Activated CD4-positive, alpha-beta T cell treated with anti-CD3 and anti-CD28 coated beads, Interleukin-2, amount 50 U/mL, for 48 hours (primary cell): Measurements from ENCODE around the gene DPYSL5.
"Not testable (repeated sequence)": the region's sequence is repeated elsewhere in the genome, so short reads cannot be mapped to it uniquely, and the experiment has no call there.

ENCODE experiments used
- DNase-seq, 2 experiments: peaks; one replicate each; pipeline ENCODE4 v3.0.0-alpha.2; 2020

Gene DPYSL5, protein sequence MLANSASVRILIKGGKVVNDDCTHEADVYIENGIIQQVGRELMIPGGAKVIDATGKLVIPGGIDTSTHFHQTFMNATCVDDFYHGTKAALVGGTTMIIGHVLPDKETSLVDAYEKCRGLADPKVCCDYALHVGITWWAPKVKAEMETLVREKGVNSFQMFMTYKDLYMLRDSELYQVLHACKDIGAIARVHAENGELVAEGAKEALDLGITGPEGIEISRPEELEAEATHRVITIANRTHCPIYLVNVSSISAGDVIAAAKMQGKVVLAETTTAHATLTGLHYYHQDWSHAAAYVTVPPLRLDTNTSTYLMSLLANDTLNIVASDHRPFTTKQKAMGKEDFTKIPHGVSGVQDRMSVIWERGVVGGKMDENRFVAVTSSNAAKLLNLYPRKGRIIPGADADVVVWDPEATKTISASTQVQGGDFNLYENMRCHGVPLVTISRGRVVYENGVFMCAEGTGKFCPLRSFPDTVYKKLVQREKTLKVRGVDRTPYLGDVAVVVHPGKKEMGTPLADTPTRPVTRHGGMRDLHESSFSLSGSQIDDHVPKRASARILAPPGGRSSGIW

GRCh38 chr2:26847655-26848335, at the start of gene DPYSL5:
TSS of gene DPYSL5 (plus strand) at chr2:26848132. CDS start at chr2:26898500, 50,368 bp downstream.
- DNase-seq, result peak; percentile 17

DNA sequence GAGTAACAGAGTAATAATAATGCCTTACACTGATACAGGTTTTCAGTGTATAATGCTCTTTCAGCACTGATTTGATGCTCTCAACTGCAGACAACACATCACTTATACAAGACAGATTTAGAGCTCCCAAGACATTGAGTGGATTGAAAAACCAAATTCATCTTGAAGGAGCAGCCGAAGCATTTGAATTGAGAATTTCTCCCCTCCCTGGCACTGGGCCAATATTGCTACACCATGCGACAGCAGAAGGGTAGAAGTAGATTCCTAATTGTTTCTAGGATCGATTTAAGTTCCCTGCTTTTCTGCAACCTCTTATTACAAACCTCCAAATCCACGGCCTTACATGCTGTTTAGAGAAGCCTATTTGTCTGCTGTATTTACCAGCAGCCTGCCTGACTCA, 46.6 kb upstream of the DPYSL5 start:
- DNase-seq, result no peak

- no peak for DNase-seq
These were observed 46.1 kb upstream of the DPYSL5 start for GRCh38 chr2:26801796-26802195.

DNA sequence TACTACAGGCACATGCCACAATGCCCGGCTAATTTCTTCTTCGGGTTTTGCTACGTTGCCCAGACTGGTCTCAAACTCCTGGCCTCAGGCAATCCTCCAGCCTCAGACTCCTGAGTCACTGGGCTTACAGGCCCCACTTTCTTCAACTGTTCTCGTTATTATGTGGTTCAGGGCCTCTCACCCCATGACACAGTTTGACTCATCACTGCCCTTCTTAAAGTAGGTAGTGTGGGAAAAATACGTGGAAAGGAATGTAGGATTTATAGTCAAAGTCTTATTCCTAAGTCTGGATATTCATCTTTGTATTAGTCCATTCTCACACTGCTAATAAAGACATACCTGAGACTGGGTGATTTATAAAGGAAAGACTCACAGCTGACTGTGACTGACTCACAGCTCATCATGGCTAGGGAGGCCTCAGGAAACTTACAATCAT, 42.7 kb upstream of the DPYSL5 start:
- no peak for DNase-seq

DNA sequence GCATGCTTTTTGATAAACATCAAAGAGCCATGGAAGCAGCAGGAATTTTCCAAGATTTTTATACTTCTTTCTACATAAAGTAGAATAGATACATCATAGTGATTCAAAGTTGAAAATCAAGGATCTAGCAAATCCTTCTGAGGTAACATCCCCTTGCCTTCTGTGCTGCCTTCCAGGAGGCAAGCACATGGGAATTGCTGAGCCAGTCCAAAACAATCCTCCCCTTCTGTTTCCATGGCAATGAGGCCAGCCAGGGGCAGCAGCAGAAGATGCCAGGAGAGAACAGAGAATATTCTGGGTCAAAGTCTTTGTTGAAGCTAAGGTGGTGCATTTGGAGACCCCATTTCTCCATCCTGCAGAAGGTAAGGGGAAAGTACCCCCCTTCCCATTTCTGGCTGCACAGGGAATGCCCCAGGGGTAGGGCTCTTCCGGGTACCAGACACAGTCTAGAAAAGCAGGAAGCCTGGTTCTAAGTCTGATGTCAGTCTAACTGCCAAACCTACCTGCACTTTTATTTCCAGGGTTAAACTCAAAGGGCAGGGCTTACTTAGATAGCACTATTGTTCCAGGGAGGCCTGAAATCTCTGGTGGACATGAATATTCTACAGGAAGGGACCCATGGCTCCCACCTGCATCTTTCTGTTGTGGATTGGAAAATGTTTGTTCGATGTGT, 40.0 kb upstream of the DPYSL5 start:
- DNase-seq, result no peak

GRCh38 chr2:26809211-26809610, 38.7 kb upstream of the DPYSL5 start:
- DNase-seq, result no peak

DNA sequence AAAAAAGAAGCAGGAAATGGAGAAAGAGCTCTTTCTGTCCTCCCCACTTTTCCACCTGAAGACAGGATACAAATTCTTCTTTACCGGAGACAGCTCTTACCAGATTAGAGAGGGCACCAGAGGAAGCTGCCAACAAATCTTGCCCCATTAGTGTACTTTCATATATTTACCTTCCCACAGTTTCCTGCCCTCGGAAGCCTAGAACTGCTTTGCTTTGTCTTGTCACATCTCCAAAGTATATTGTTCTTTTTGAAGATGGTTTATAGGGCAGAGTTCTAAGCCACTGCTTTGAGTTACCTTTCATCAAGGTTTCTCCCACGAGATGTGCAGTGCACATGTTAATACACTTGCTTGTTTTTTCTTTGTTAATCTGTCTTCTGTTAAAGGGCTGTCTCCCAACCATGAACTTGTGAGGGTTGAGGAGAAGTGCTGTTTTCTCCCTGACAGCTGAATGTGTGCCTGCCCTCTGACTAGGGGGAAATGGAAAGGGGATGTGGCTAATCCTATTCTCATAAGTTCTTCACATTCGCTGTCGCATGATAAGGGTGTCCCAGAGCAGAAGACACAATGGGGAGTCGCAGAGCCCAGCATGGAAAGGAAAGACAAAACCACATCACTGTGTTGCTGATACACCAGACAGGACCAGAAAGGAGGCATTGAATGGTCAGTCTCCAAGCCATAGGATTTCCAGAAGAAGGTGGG, 37.9 kb upstream of the DPYSL5 start:
- DNase-seq, result no peak

GRCh38 chr2:26811261-26811660, 36.7 kb upstream of the DPYSL5 start:
- DNase-seq, result no peak

DNA sequence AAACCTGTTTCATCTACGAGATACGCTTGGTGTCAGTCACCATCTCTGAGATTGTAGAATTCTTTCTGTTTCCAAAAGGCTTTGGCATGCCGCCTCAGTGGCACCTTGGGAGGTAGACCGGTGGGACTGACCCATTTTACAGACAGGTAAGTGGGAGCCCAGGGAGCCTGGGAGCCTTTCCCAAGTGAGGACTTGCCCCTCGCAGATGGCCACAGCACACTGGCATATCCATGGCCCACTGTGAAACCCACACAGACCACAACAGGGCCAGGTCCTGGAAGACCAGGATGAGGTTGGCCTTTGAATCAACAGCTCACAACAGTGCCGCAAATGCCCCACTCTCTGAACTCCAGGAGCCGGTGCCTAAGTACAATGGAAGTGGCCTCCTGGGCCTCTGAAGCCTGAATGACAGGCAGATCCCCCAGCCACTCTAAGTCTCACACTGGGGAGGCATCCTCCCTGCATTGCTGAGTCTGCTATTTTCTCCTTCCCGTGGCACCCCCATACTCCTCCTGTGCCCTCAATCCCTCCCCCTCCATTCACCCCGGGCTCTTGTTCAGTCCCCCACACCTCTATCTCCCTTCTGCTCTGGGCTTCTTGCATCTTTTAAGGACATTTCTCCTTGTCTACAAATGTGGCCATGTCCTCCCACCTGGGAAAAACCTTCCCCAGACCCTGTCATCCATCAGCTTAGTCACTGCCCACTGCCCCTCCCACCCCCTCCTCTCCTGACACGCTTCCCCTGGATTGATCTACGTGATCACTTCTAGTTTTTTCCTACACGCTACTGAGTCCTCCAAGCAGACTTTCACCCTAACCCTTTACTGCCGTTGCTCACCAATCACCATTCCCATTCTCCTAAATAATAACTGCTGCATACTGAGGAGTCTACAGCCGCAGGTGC, 35.9 kb upstream of the DPYSL5 start:
- DNase-seq, result no peak

GRCh38 chr2:26812731-26813130, 35.2 kb upstream of the DPYSL5 start:
- DNase-seq, result no peak

GRCh38 chr2:26814072-26814765, 33.7 kb upstream of the DPYSL5 start:
- DNase-seq, result not testable (repeated sequence)

DNA sequence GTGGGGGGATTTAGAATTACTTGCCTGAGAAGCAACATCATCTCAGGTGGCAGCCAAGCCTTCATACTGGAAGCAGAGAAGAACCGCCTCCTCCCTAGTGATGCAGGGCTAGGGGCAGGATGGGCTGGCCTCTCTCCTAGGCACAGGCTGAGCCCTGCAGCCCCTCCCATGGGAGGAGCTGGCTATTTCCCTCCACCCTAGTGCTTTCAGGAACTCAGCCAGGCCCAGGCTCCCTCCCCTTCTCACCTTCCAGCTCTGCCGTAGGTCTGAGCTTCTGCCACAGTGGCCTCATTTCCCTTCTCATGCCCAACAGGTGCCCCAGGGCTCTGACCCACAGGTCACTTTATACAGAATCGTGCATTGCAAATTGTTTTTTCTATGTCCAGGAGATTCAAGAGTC, 31.0 kb upstream of the DPYSL5 start:
- no peak for DNase-seq

GRCh38 chr2:26818255-26818654, 29.7 kb upstream of the DPYSL5 start:
- no peak for DNase-seq

- DNase-seq, result no peak
These were observed 29.0 kb upstream of the DPYSL5 start for GRCh38 chr2:26818972-26819371.

DNA sequence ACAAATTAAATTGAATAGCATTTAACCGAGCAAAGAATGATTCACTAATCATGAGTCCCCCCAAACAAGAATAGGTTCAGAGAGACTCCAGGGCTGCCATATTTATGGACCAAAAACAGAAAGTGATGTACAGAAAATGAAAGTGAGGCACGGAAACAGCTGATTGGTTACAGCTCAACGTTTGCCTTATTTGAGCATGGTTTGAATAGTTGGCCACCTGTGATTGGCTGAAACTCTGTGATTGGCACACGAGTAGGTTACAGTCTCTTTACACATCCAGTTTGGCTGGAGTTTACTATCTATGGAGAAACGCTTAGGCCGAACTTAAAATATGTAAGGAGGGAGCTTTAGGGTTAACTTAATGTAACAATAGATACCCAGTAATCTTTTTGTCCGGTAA, 27.0 kb upstream of the DPYSL5 start:
- no peak for DNase-seq

- no peak for DNase-seq
These were observed 25.1 kb upstream of the DPYSL5 start for GRCh38 chr2:26822877-26823276.

- no peak for DNase-seq
These were observed 9.6 kb upstream of the DPYSL5 start for GRCh38 chr2:26838121-26838906.

- DNase-seq, result no peak
These were observed 6.9 kb upstream of the DPYSL5 start for GRCh38 chr2:26840937-26841610.

DNA sequence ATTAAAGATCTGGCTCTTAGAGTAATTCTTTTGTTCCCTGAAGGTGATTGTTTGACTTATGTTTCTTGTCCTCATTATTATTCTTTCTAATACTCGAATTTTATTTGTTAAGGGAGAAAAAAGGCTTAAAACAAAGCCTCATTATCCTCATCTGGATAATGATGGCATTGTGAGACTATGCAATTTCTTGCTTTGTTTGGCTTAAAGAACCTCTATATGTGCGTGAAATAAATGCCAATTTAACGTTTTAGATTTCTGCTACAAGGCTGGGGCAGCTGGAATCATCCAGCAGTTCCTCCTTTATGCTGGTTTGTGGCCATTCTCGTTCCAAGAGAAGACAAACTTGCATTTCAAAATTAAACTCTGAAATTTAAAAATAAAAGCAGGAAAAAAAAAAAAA, 4.9 kb upstream of the DPYSL5 start:
- no peak for DNase-seq

GRCh38 chr2:26845021-26845420, 2.9 kb upstream of the DPYSL5 start:
- no peak for DNase-seq
